HepG2 (cell line): Measurements from ENCODE around the gene PRR20C.

Experiments
- CTCF ChIP-seq: sonication (generic); formaldehyde crosslinking; IDR thresholded peaks from 2 replicates; pipeline ENCODE4 v1.5.0; 2020; ENCODE audit warnings: mild to moderate bottlenecking, missing genetic modification reagents, moderate library complexity
- FOXM1 ChIP-seq: sonication (generic); formaldehyde crosslinking; IDR thresholded peaks from 2 replicates; pipeline ENCODE4 v1.5.0; 2020; ENCODE audit warnings: missing genetic modification reagents

DNA sequence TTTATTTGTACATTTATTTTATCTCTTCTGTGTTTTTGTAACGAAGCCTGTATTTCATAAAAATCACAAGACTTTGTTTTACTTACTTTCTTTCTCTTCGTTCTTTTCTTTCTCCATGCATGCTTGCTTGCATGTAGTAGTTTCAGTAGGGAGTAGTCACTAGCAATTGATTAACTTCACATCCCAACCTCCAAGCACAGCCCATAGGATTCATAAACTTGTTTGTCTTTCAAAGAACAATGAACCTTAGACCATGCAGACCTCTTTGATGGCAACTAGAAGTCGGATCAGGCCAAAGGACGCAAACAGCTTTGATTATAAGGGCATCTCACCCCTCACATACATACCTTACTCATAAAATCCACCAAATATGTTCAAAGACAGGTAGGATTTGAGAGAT, 16.3 kb upstream of the PRR20C start:
- TF ChIP-seq FOXM1 (CRISPR knock-in tag) (no peak), CTCF (CRISPR knock-in tag) (no peak)
